HG03097 (cell line): ENCODE measurements around the gene RIPK4.

ENCODE experiments used
- ATAC-seq: cut with Tn5 transposase; IDR thresholded peaks from one replicate; pipeline ENCODE4 v1.9.1; 2021; ENCODE audit not compliant: unreplicated experiment, low FRiP score

Gene RIPK4

DNA sequence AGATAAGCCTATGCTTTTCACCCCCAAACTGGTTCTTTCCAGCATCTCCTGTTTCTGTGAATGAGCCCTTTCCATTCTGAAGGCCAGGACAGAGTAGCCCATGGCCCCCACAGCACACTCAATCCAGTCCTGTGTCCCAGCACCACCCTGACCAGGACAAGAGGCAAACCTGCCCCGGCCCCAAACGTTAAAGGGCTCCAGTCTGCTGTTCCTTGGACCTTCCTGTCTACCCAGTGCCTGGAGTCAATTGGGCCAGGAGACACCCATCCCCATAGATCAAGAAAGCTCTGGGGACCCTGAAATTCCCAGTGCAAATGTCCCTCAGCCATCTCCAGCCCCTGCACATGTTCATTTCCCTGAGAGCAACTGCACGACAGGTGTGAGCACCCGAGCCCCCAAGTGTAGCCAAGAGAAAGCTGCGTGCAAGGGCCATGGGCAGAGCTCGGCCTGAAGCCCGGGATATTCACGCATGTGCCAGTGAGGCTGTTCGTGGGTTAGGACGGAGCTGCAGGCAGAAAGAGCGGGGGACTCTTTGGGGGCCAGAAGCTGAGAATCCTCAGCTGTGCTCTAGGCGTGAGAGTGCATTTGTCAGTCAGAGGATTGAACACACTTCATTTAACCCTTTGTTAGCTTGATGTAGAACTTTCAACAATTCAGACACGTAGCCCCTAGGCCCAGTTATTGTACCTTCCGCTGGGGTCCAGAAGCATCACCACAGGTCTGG lies 4.2 kb upstream of the RIPK4 start:
- ATAC-seq, result no peak

DNA sequence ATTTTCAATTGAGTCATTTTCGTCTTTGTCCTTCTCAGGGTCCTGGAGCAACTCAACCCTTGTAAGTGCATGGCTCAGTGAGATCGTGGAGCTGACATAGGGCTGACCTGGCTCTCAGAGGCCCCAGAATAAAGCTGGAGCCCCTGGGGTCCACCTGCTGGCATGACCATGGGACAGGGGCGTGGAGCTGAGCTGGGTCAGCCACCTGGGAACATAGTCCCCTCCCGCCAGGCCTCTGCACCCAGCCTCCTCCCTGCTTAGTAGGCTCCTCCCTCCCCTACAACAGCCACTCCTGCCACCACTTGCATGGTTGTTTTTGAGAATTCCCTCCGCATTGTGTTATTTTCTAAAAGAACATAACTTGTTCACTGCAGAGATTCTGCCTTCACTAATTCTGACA lies 3.1 kb upstream of the RIPK4 start:
- ATAC-seq, result no peak

DNA sequence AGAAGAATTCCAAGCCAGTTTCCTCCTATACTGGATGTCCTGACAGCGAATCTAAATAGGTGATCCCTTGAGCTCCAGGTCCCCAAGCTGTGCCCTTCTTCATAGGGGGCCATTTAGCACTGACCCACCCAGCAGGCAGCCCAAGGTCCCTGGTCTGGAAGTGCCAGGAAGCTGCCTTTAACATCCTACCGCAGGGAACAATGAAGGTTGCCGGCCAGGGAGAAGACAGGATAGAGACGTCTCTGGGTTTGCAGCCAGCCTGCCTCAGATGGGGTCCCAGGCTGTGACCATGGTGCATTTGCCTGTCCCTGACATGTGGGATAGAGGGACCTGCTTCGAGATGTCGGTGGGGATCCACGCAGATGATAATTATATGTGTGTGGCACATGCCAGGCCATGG lies 2.7 kb upstream of the RIPK4 start:
- no peak for ATAC-seq

DNA sequence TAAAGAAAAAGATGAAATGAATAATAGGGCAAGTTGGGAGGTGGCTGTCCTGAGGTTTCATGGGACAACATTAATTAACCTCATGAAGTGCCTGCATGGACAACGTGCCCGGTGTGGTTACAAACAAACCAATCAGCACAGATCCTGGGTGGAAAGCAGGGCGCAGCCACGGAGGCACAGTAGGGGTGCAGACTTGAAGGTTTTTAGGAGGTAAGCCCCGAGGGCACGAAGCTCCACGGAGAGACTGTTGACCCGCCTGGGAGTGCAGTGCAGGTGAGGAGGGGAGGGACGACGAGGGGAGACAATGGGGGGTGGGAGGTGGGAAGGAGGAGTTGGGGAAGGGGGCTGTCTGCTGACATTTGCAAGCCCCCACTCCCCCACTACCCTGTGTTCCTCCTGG lies 2.3 kb upstream of the RIPK4 start:
- no peak for ATAC-seq

DNA sequence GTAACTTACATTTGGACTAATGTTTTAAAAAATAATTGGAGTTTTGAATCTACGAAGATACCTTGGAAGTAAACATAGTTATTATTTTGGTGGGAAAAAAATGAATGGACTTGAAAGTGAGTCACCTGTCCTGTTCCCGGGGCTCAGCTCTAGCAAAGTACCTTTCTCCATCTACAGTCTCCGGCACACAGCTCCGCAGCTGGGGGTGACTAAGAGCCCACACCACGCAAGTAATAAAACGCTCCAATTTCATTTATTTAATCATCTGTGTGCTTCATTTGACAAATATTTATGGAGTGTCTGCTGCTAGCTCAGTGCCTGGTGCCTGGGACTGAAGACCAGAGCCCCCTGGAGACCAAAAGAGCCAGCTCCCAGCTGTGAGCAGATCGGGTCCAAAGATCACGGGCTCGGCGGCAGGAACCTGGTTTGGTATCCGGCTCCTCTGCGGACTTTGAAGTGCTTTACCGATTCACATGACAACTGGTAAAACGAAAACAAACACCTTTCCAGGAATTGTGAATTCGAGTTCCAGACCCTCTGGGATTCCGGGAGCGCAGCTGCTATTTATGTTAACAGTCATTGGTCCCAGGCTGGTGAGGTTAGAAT lies 1.7 kb upstream of the RIPK4 start:
- ATAC-seq, result no peak

DNA sequence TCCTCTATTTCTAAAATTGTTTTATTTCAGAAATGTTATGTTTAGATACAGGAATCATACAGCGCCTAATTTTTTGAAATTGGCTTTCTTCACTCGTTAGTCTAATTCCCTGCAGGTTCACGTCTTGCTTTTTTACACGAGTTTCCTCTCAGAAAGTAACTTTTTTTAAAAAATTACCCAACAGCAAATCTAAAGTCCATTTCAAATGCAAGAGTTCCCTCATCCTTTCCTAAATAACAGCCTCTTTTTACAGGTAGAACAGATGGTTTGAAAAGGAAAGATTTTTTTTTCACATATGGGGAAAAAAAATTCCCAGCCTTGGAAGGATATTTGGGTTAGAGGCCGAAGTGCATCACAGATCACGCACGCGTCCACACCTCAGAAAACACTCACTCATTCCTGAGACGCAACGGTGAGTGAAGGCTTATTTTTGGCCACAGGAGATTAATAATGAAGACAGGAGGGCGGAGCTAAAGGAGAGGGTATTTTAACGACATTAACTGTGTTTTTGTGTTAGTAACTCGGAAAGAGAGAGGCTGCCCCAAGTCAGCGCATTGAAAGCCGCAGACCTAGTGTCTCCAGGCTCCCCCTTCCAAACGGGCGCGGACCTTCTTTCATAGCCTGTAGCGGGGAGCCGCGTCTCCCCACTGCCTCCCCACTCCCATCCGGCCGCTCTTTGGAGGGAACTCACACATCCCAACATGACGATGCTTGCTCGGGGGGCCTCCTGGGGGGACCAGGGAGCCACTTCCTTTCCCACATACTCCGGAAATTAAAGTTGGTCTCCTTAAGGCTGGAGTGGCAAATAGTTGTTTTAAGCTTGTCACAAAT lies 969 bp upstream of the RIPK4 start:
- no peak for ATAC-seq

DNA sequence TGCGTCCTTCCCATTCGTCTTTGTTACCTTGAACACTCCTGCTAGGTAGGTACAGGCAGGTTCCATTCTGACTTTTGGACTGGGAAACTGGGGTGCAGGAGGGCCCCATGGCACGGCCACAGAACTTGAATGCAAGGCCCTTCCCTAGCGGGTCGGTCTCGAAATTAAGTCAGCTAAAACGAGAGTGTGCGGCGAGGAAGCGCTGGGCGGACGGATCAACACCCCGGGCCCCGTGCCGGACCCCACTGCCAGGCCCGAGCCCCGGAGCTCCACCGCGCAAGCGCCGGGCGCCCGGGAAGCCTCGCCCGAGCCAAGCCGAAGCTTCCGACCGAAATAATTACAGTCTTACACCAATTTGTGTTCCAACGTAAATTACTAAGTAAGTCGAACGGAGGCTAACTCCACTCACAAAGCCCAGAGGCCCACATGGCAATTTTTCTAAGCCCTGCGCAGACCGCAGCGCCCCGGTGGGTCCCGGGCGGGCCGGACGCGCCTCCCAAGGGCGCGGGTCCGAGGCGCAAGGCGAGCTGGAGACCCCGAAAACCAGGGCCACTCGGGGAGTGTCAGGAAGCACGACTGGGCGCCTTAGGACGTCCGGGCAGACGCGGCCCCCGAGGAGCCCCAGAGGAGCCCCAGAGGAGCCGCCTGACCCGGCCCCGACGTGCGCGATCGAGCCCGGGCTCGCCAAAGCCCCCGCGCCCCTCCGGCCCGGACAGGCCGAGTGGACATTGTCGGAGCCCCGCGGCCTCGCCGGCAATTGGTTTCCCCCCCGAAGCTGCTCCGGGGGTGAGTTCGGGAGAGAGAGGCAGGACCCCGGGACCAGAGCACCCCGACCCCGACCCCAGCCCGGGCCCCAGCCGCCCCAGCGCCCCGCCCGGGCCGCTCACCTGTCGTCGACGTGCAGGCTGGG lies 624 bp downstream of the RIPK4 start:
- ATAC-seq, result no peak

DNA sequence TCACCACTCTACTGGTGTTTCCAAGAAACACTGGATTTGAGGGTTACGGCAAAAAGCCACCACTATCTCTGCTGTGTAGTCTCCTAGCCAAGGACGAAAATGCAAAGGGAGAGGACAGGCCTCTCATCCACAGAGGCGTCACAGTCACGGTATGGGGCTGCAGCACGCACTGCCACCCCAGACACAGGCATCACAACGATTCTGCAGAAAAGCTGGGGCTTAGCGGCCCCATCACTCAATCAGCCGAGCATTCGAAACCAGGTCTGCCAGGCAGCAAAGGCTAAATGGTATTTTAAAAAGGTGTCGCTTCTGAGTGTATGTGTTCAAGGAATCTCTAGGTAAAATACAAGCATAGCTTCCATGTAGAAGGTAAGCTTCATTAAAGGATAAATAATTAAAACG lies 1.4 kb downstream of the RIPK4 start:
- ATAC-seq, result no peak

DNA sequence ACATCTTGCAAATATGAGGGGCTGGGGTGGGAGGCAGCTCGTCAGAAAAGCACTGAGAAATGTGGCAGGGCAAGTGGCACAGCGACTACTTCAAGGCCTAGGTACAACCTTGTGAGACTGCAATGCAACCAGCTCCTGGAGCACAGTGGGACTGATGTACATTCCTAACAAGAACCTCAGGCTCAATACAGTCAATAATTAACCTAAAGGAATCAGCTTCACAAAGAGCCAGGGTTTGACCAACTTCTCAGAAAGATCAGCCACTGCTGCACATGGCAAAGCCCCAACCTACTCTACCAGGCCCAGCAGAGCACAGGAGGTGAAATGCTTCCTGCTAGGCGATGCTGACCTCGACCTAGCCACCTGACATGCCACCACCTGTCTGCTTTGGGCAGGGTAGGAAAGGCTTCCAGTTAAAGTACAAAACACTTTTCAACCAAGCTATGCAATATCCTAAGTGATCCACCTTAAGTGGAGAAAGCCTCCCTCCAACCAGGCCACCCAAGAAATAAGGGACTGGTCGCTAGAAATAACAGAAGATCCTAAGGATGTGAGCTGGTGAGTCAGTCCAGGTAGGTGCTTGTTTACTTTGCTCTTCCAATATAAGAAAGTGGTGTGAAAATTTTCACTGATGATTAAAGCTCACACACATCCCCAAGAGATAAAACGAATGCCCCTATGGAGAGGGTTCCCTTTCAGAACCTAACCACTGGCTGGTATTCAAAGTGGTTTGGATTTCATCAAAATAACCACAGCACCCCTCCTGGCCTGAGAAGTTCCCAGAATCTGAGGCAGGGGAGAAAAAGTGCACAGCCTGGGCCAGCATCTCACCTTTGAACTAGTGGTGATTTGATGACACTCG lies 2.1 kb downstream of the RIPK4 start:
- no peak for ATAC-seq

DNA sequence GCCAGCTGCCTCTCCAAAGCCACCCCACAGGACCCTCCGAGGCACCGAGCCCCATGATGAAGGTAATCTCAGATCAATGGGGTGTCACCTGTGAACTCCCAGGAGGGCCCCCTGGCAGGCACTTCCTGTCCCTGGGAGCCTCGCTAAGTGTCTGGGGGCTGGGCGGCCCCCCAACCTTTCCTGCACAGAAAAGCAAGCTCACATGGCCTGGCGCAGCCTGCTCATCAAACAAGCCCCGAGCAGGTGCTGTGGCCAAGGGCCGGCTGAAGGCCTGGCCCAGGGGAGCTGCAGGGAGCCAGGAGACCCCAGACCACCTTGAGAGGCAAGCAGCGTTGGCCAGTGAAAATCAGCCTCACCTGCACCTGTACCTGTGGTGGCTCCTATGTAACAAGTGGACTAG lies 2.9 kb downstream of the RIPK4 start:
- ATAC-seq, result no peak

DNA sequence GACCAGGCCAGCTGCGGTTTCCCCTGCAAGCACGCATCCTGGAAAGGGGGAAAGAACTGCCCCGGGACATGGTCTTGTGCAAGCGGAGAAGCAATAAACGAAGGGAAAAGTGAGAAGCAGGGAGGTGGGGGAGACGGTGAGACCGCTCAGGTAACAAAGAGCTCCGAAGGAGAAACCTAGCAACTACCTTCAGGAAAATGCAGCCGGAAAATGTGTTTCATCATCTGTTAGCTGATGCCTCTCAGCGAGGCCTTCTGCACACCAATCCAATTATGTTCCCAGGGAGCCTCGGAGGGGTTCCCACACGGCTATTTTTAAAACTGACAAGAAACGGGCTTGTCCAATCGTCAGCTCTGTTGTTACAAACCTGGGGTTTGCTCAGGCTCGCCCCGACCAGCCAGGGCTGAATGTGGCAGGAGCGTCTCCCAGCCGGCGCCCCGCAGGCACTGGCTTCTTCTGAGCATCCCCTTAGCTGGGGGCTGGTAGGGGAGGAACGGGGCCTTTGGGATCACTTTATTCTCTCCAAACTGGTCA lies 3.4 kb downstream of the RIPK4 start:
- ATAC-seq, result no peak

DNA sequence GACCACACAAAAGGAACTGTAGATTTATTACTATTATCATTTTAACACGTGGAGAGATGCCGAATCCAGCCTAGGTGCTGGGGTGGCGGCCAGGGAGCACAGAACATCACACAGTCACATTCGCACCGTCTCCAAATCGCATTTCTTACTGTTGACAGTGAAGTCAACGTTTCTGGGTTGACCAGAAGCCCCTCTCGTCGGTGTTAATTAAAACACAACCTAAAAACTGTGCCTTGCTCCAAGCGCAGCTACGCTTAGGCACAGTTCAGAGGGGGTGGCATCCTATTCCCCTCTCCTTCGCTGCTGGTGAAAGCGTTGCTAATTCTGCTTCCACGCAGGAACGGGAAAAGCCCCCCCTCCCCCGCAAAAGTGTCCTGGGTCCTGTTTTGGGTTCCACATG lies 4.1 kb downstream of the RIPK4 start:
- ATAC-seq, result no peak

DNA sequence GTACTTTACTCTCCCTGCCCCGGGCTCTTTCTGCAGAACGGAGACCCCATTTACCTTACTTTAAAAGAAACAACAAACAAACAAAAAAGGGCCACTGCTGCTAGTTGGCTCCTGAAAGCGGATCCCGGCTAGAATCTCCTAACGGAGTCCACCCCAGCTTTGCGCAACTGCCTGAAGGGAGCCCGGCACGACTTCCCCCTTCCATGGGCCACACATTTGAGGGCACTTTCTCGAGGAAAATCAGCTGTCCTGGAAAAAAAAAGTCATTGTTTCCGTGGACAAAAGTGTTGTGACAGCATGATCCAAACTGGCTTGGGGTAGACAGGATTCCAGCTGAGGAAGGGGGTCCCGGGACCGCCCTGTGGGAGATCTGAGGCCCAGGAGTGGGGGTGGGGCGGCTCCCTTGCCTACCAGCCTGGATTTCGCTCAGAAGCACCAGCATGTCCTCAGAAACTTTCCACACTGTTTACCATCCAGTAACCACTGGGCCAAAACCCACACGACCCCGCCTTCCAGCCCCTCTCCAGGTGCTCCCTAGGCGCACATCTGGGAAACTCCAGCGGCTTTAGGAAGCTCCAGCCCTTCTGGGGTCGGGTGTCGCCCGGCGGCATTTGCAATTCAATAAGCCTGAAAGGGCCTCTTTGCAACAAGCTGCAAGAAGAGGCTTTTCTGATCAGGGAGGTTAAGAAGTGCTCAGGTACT lies 4.8 kb downstream of the RIPK4 start:
- ATAC-seq, result no peak

DNA sequence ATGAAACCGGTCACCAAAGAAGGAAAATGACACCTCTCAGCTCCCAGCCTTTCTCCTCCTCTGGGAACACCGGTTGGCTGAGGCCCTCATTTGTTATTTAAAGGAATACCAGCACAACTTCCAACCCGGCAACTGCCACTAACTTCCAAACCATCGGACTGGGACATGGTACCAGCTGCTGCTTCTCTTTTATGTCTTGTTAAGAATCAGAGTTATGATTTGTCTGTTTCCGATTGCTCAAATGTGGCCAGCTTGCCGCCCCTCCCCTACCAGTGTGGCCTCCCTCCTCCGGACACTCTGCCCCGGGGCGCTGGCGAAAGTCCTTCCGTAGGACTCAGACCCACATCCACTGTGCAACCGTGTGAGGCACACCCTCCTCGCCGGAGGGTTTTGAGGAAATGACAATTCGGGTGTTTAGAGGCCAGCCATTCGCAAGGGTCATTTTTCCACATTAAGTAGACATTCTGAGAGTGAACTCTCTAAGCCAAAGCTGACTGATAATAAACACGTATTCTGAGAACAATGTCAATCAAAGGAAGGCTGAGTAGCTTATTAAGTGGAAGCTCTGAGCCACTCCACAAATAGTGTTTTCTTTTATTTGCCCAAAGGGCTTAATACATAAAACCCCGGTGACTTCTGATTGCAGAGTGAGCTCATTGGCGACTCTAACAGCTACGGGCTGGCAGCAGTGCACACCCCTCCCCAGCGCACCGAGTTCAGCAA lies 5.5 kb downstream of the RIPK4 start:
- no peak for ATAC-seq

DNA sequence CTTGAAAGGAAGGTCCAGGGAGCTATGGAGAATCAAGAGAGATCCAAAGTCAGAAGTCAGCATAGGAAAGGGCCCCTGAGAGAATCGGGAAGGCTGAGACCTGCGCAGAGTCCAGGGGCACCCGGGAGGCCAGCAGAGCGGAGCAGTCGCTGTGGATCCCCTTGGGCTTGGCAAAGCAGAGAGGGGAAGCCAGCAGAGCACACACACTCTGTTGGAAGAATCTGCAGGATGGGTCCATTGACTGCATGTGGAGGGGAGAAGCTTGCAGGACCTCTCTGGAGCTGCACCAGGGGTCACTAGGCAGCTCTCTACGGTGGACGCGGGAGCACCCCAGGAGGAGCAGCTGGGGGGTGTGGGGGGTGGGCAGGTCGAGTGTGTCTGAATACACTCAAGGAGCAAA lies 6.4 kb downstream of the RIPK4 start:
- ATAC-seq, result no peak

DNA sequence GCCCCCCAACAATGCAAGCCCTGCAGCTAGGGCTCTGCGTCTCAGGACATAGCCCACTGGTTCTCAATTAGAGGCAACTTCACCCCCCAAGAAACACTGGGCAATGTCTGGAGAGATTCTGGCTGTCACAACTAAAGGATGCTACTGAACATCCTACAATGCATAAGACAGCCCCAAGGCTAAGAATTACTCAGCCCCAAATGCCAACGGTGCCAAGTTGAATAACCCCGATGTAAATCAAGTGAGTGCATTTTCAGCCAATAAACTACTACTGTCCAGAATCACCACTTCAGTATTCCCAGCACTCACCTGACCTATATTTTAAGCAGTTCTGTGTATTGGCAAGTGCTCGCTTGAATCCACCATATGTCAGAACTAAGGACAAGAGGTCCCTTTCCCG lies 6.9 kb downstream of the RIPK4 start:
- ATAC-seq, result no peak

DNA sequence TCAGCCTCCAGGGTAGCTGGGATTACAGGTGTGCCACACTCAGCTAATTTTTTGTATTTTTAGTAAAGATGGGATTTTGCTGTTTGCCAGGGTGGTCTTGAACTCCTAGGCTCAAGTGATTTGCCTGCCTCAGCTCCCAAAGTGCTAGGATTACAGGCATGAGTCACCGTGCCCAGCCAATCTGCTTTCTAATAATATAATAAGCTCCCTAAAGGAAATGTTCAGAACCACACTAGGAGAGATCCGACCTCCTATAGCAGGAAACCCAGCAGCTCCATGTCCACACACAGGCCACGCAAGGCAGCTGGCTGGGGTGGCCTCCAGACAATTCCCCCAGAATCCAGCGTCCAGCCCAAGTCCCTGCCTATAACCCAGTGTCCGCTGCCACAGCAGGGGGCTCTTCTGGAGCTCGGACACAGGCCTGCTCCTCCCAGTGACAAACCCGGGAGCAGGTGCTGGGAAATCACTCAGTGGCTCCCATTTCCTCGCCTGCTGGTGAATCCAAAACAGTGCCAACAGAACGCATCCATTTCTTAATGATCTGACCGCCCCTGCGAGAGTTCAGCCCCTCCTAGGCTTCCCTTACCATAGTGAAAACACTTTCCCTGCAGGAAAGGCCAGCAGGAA lies 7.5 kb downstream of the RIPK4 start:
- ATAC-seq, result no peak

DNA sequence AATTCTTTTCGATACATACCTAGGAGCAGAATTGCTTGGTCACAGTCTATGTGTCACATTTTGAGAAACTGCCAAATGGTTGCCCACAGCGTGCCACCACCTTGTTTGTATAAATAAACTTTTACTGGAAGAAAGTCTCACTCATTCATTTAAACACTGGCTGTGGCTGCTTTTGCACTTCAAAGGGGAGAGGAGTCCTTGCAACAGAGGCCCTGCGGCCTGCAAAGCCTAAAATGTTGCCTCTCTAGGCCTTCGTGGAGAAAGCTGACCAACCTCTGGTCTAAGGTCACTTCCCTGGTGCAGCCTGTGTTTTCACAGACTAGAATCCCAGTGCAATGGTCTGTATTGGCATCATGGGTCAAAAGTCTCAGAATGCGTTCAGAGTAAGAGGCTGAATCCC lies 8.3 kb downstream of the RIPK4 start:
- ATAC-seq, result no peak
